ENCODE results near the gene TLE3. TPM values are rescaled to one million over a fixed set of nuclear protein-coding genes. Genes with fewer than 3 reads are reported as not detected.
A peak's percentile ranks its signal among the peaks of the same experiment; 100 is the strongest.
"Not testable (repeated sequence)": the region's sequence is repeated elsewhere in the genome, so short reads cannot be mapped to it uniquely, and the experiment has no call there.

Gene TLE3
- total RNA-seq, 2 experiments from 2014 or later = 66.6 to 82.3 TPM

- no peaks in the 10 kb centered on the region for H3K36me3 Mint-ChIP-seq (ENCODE audit: low read depth)
- POLR2A ChIA-PET = interaction anchor here (0.7 kb wide), 1 partner anchor 63 kb away, joined by 3 read pairs; no protein-coding TSS in a partner anchor
Measured at GRCh38 chr15:70119911-70120508, 22.3 kb upstream of the TLE3 start.

GRCh38 chr15:70118599-70118998 lies 20.9 kb upstream of the TLE3 start:
- Mint-ChIP-seq H3K4me1 (no peaks in the 10 kb centered on the region), H3K36me3 (ENCODE audit: low read depth) (no peaks in the 10 kb centered on the region), H3K27ac (no peak overlapping the region), H3K27me3 (peaks cover 21% of the 10 kb centered on the region), H3K9me3 (no peaks in the 10 kb centered on the region), H3K4me3 (no peak overlapping the region)
- CTCF ChIA-PET = no interaction called here
- POLR2A ChIA-PET = no interaction called here
- DNase-seq = no peak

More at GRCh38 chr15:70119911-70120508, 22.3 kb upstream of the TLE3 start:
- no peaks in the 10 kb centered on the region for H3K9me3 Mint-ChIP-seq
- H3K4me1 Mint-ChIP-seq = no peaks in the 10 kb centered on the region
- peaks cover 23% of the 10 kb centered on the region for H3K27me3 Mint-ChIP-seq
- CTCF ChIA-PET = interaction anchor here (0.6 to 1.4 kb wide), 2 partner anchors 20 to 390 kb away, joined by 4 read pairs; no protein-coding TSS in a partner anchor
- no peak for DNase-seq
- no peak overlapping the region for H3K4me3 Mint-ChIP-seq
- H3K27ac Mint-ChIP-seq = peak overlapping the region; percentile 44

- Mint-ChIP-seq H3K4me3 (no peak overlapping the region), H3K9me3 (no peaks in the 10 kb centered on the region), H3K27ac (no peak overlapping the region), H3K4me1 (no peaks in the 10 kb centered on the region), H3K36me3 (ENCODE audit: low read depth) (no peaks in the 10 kb centered on the region), H3K27me3 (peaks cover 24% of the 10 kb centered on the region)
- POLR2A ChIA-PET = no interaction called here
- CTCF ChIA-PET = no interaction called here
- no peak for DNase-seq
Measured at GRCh38 chr15:70116317-70116716, 18.6 kb upstream of the TLE3 start.

- DNase-seq = no peak
- peaks cover 27% of the 10 kb centered on the region for H3K27me3 Mint-ChIP-seq
- ChIA-PET CTCF (no interaction called here), POLR2A (no interaction called here)
- no peaks in the 10 kb centered on the region for H3K36me3 Mint-ChIP-seq (ENCODE audit: low read depth)
- no peaks in the 10 kb centered on the region for H3K4me1 Mint-ChIP-seq
- H3K27ac Mint-ChIP-seq = no peak overlapping the region
- H3K9me3 Mint-ChIP-seq = no peaks in the 10 kb centered on the region
- H3K4me3 Mint-ChIP-seq = no peak overlapping the region
Measured at GRCh38 chr15:70114221-70114620, 16.5 kb upstream of the TLE3 start.

- H3K27me3 Mint-ChIP-seq = peaks cover 30% of the 10 kb centered on the region
- ChIA-PET CTCF (no interaction called here), POLR2A (no interaction called here)
- H3K4me3 Mint-ChIP-seq = no peak overlapping the region
- DNase-seq = no peak
- no peaks in the 10 kb centered on the region for H3K36me3 Mint-ChIP-seq (ENCODE audit: low read depth)
- no peaks in the 10 kb centered on the region for H3K4me1 Mint-ChIP-seq
- no peak overlapping the region for H3K27ac Mint-ChIP-seq
- no peaks in the 10 kb centered on the region for H3K9me3 Mint-ChIP-seq
Measured at GRCh38 chr15:70113304-70113700, 15.6 kb upstream of the TLE3 start.

- H3K36me3 Mint-ChIP-seq (ENCODE audit: low read depth); DNase-seq; POLR2A ChIA-PET; H3K4me3 Mint-ChIP-seq; H3K27ac Mint-ChIP-seq; H3K4me1 Mint-ChIP-seq; H3K9me3 Mint-ChIP-seq: not testable (repeated sequence)
- H3K27me3 Mint-ChIP-seq = peaks cover 28% of the 10 kb centered on the region
- CTCF ChIA-PET = interaction anchor here (0.7 kb wide), 1 partner anchor 510 kb away, joined by 3 read pairs; no protein-coding TSS in a partner anchor
Measured at GRCh38 chr15:70112572-70113303, 15.0 kb upstream of the TLE3 start.

- no peak for DNase-seq
- Mint-ChIP-seq H3K9me3 (no peaks in the 10 kb centered on the region), H3K4me1 (no peaks in the 10 kb centered on the region), H3K27me3 (peaks cover 29% of the 10 kb centered on the region), H3K27ac (no peak overlapping the region), H3K36me3 (ENCODE audit: low read depth) (no peaks in the 10 kb centered on the region), H3K4me3 (no peak overlapping the region)
- POLR2A ChIA-PET = no interaction called here
- CTCF ChIA-PET = interaction anchor here (0.7 kb wide), 1 partner anchor 510 kb away, joined by 3 read pairs; no protein-coding TSS in a partner anchor
Measured at GRCh38 chr15:70112074-70112395, 14.3 kb upstream of the TLE3 start.

- Mint-ChIP-seq H3K9me3 (no peaks in the 10 kb centered on the region), H3K4me3 (no peak overlapping the region), H3K36me3 (ENCODE audit: low read depth) (no peaks in the 10 kb centered on the region), H3K27me3 (peaks cover 24% of the 10 kb centered on the region), H3K27ac (no peak overlapping the region), H3K4me1 (no peaks in the 10 kb centered on the region)
- ChIA-PET POLR2A (interaction anchor here (0.5 kb wide), 1 partner anchor 13 kb away, joined by 3 read pairs; no protein-coding TSS in a partner anchor), CTCF (interaction anchor here (0.7 kb wide), 1 partner anchor 509 kb away, joined by 3 read pairs; no protein-coding TSS in a partner anchor)
- DNase-seq = no peak
Measured at GRCh38 chr15:70111203-70112073, 13.7 kb upstream of the TLE3 start.

GRCh38 chr15:70109978-70110377 lies 12.3 kb upstream of the TLE3 start:
- Mint-ChIP-seq H3K36me3 (ENCODE audit: low read depth) (no peaks in the 10 kb centered on the region), H3K4me1 (no peaks in the 10 kb centered on the region), H3K27me3 (peaks cover 28% of the 10 kb centered on the region), H3K27ac (no peak overlapping the region), H3K9me3 (no peaks in the 10 kb centered on the region), H3K4me3 (no peak overlapping the region)
- ChIA-PET CTCF (no interaction called here), POLR2A (no interaction called here)
- no peak for DNase-seq

GRCh38 chr15:70109531-70109930 lies 11.8 kb upstream of the TLE3 start:
- Mint-ChIP-seq H3K9me3 (no peaks in the 10 kb centered on the region), H3K27me3 (peaks cover 31% of the 10 kb centered on the region), H3K36me3 (ENCODE audit: low read depth) (no peaks in the 10 kb centered on the region), H3K27ac (no peak overlapping the region), H3K4me3 (no peak overlapping the region), H3K4me1 (no peaks in the 10 kb centered on the region)
- no peak for DNase-seq
- POLR2A ChIA-PET = no interaction called here
- CTCF ChIA-PET = no interaction called here

- ChIA-PET POLR2A (no interaction called here), CTCF (interaction anchor here (1.2 to 3.6 kb wide), 5 partner anchors 10 to 384 kb away, joined by 3 to 11 read pairs (median 4); no protein-coding TSS in a partner anchor)
- Mint-ChIP-seq H3K4me1 (peaks cover 41% of the 10 kb centered on the region), H3K9me3 (no peaks in the 10 kb centered on the region), H3K36me3 (ENCODE audit: low read depth) (no peaks in the 10 kb centered on the region), H3K27me3 (peaks cover 54% of the 10 kb centered on the region), H3K4me3 (no peak overlapping the region), H3K27ac (no peak overlapping the region)
- no peak for DNase-seq
Measured at GRCh38 chr15:70103880-70104626, 6.3 kb upstream of the TLE3 start.

- no peaks in the 10 kb centered on the region for H3K36me3 Mint-ChIP-seq (ENCODE audit: low read depth)
- peaks cover 45% of the 10 kb centered on the region for H3K4me1 Mint-ChIP-seq
- ChIA-PET CTCF (interaction anchor here (1.5 to 3.6 kb wide), 3 partner anchors 11 to 385 kb away, joined by 3 to 11 read pairs (median 3); no protein-coding TSS in a partner anchor), POLR2A (no interaction called here)
- no peak overlapping the region for H3K4me3 Mint-ChIP-seq
- H3K27ac Mint-ChIP-seq = no peak overlapping the region
- H3K9me3 Mint-ChIP-seq = no peaks in the 10 kb centered on the region
- DNase-seq = no peak
- H3K27me3 Mint-ChIP-seq = peaks cover 49% of the 10 kb centered on the region
Measured at GRCh38 chr15:70102827-70103226, 5.1 kb upstream of the TLE3 start.

Data from activated CD4-positive, alpha-beta T cell treated with anti-CD3 and anti-CD28 coated beads, Interleukin-2, amount 10 ng/mL, durations not matched to agents 7 days and 5 days (primary cell).